NB4 (cell line): ENCODE measurements around the gene INVS.

Experiments used
- POLR2A ChIP-seq: IDR thresholded peaks from 2 replicates; pipeline ENCODE4 v1.6.1; 2011; ENCODE audit warnings: mild to moderate bottlenecking; ENCODE audit not compliant: insufficient read length; ENCODE audit errors: extremely low read depth
- TF ChIP-seq, protein P1 (sequence below): IDR thresholded peaks from one replicate; pipeline ENCODE4 v1.5.1; 2012; ENCODE audit warnings: low read depth, low read length

GRCh38 chr9:100317706-100318105 lies 218.7 kb downstream of the INVS start:
- TF ChIP-seq POLR2A: no peak
- TF ChIP-seq, protein P1, sequence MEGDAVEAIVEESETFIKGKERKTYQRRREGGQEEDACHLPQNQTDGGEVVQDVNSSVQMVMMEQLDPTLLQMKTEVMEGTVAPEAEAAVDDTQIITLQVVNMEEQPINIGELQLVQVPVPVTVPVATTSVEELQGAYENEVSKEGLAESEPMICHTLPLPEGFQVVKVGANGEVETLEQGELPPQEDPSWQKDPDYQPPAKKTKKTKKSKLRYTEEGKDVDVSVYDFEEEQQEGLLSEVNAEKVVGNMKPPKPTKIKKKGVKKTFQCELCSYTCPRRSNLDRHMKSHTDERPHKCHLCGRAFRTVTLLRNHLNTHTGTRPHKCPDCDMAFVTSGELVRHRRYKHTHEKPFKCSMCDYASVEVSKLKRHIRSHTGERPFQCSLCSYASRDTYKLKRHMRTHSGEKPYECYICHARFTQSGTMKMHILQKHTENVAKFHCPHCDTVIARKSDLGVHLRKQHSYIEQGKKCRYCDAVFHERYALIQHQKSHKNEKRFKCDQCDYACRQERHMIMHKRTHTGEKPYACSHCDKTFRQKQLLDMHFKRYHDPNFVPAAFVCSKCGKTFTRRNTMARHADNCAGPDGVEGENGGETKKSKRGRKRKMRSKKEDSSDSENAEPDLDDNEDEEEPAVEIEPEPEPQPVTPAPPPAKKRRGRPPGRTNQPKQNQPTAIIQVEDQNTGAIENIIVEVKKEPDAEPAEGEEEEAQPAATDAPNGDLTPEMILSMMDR: no peak
